DOHH2 (cell line): ENCODE data around the gene STIM2.
A peak's percentile ranks its signal among the peaks of the same experiment; 100 is the strongest.
"Not testable (repeated sequence)": the region's sequence is repeated elsewhere in the genome, so short reads cannot be mapped to it uniquely, and the experiment has no call there.

Source experiments
- H3F3A ChIP-seq: fragments of 200-600 bp; sonication (generic), shearing (Covaris generic); 2 replicates; pipeline ENCODE4 v1.6.0; 2016; ENCODE audit warnings: antibody characterized with exemption, mild to moderate bottlenecking; ENCODE audit not compliant: control insufficient read depth, insufficient read depth
- H3K27ac ChIP-seq: fragments of 200-600 bp; sonication (generic); 2 replicates; pipeline ENCODE4 v1.5.1; 2014; ENCODE audit warnings: low read depth, mild to moderate bottlenecking, low read length, moderate library complexity
- H3K27me3 ChIP-seq: fragments of 200-600 bp; sonication (generic); 2 replicates; pipeline ENCODE4 v1.6.1; 2014; ENCODE audit warnings: mild to moderate bottlenecking, low read length, mixed read lengths; ENCODE audit not compliant: control insufficient read depth
- H3K36me3 ChIP-seq: fragments of 200-600 bp; sonication (generic); 2 replicates; pipeline ENCODE4 v1.6.1; 2014; ENCODE audit warnings: mild to moderate bottlenecking, low read length, moderate library complexity, mixed read lengths; ENCODE audit not compliant: control insufficient read depth
- H3K4me1 ChIP-seq: fragments of 200-600 bp; sonication (generic); 2 replicates; pipeline ENCODE4 v1.6.1; 2014; ENCODE audit warnings: mild to moderate bottlenecking, low read length, mixed read lengths; ENCODE audit not compliant: control insufficient read depth
- H3K4me2 ChIP-seq: fragments of 200-600 bp; sonication (generic); 2 replicates; pipeline ENCODE4 v1.6.0; 2014; ENCODE audit warnings: mild to moderate bottlenecking, low read length, moderate library complexity
- H3K4me3 ChIP-seq: fragments of 200-600 bp; sonication (generic); 2 replicates; pipeline ENCODE4 v1.5.1; 2014; ENCODE audit warnings: mild to moderate bottlenecking, low read length, mixed read lengths
- H3K79me2 ChIP-seq: fragments of 200-600 bp; sonication (generic); 2 replicates; pipeline ENCODE4 v1.6.1; 2014; ENCODE audit warnings: mild to moderate bottlenecking, low read length, mixed read lengths; ENCODE audit not compliant: control insufficient read depth
- H3K9me2 ChIP-seq: fragments of 200-600 bp; sonication (generic); replicated peaks from 2 replicates; pipeline ENCODE4 v1.6.1; 2014; ENCODE audit warnings: mild to moderate bottlenecking, low read length, mixed read lengths; ENCODE audit not compliant: control insufficient read depth
- H3K9me3 ChIP-seq: fragments of 200-600 bp; sonication (generic); 2 replicates; pipeline ENCODE4 v1.6.1; 2014; ENCODE audit warnings: antibody characterized with exemption, low read length, mixed read lengths; ENCODE audit not compliant: control insufficient read depth, insufficient read depth
- H4K20me1 ChIP-seq: fragments of 200-600 bp; sonication (generic); 2 replicates; pipeline ENCODE4 v1.6.0; 2014; ENCODE audit warnings: low read depth, mild to moderate bottlenecking, antibody characterized with exemption, low read length, moderate library complexity; ENCODE audit not compliant: control insufficient read depth, insufficient read depth
- EZH2phosphoT487 ChIP-seq: fragments of 200-600 bp; sonication (generic); IDR thresholded peaks from 2 replicates; pipeline ENCODE4 v1.6.1; 2017; ENCODE audit warnings: borderline replicate concordance, mild to moderate bottlenecking, antibody characterized with exemption, low read length, moderate library complexity, mixed read lengths
- TF ChIP-seq, protein P1 (sequence below): fragments of 200-600 bp; sonication (generic); IDR thresholded peaks from one replicate; pipeline ENCODE4 v1.5.1; 2014; ENCODE audit warnings: antibody characterized with exemption, mild to moderate bottlenecking, low read depth, low read length; ENCODE audit not compliant: poor library complexity, severe bottlenecking

STIM2 gene

DNA sequence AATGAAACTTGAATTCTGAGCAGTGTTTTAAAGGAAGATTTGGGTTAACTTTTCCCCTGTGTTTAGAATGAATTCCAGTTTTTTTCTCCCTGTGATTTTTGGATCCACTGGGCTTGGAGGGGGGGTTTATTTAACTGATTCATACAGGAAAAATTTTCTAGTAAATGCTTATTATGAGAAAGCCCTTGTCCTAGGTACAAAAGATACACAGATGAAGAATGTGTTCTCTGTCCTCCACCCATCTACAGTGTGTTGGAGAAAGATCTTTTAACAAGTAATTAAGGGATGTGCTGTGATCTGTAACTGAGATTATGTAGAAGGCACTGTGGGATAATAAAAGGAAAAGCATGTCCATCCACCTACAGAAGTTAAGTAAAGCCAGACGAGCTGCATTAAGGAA lies 103.9 kb downstream of the STIM2 start:
- Histone ChIP-seq H3F3A (no peaks in the 10 kb centered on the region; the same call in 1 of the 2 replicates), H3K4me2 (no peak overlapping the region), H3K9me2 (no peaks in the 10 kb centered on the region), H3K36me3 (peaks cover 35% of the 10 kb centered on the region), H3K4me3 (no peak overlapping the region), H3K4me1 (peaks cover 6% of the 10 kb centered on the region; the same call in 1 of the 2 replicates), H3K27ac (no peak overlapping the region), H4K20me1 (no peaks in the 10 kb centered on the region), H3K27me3 (no peaks in the 10 kb centered on the region), H3K79me2 (peaks cover 57% of the 10 kb centered on the region), H3K9me3 (peaks cover 4% of the 10 kb centered on the region; the same call in 1 of the 2 replicates)
- TF ChIP-seq EZH2phosphoT487 = no peak
- TF ChIP-seq, protein P1, sequence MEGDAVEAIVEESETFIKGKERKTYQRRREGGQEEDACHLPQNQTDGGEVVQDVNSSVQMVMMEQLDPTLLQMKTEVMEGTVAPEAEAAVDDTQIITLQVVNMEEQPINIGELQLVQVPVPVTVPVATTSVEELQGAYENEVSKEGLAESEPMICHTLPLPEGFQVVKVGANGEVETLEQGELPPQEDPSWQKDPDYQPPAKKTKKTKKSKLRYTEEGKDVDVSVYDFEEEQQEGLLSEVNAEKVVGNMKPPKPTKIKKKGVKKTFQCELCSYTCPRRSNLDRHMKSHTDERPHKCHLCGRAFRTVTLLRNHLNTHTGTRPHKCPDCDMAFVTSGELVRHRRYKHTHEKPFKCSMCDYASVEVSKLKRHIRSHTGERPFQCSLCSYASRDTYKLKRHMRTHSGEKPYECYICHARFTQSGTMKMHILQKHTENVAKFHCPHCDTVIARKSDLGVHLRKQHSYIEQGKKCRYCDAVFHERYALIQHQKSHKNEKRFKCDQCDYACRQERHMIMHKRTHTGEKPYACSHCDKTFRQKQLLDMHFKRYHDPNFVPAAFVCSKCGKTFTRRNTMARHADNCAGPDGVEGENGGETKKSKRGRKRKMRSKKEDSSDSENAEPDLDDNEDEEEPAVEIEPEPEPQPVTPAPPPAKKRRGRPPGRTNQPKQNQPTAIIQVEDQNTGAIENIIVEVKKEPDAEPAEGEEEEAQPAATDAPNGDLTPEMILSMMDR = no peak

DNA sequence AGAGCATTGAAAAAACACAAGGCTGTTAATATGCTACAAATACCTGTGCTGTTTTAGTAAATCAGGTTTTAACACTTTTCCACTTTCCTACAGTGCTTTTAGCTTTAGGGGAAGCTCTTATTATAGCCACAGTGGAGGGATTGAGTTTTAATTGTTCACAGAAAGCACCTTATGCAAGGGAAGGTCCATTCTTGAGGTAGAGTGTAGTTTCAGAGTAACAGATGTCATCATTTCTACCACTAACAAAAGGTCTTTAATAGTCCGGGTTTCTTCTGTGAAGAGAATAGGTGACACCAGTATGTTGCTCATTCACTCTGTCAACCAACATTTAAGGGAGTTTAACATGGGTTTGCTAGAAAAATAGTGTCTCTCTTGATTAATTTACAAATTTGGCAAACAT lies 104.4 kb downstream of the STIM2 start:
- no peak overlapping the region for H3K27ac ChIP-seq
- no peaks in the 10 kb centered on the region for H3K27me3 ChIP-seq
- no peaks in the 10 kb centered on the region for H3K9me2 ChIP-seq
- no peak for TF ChIP-seq EZH2phosphoT487
- TF ChIP-seq, protein P1 = no peak
- H3K79me2 ChIP-seq = peaks cover 55% of the 10 kb centered on the region
- peaks cover 32% of the 10 kb centered on the region for H3K36me3 ChIP-seq
- H3K9me3 ChIP-seq = peaks cover 5% of the 10 kb centered on the region; the same call in 1 of the 2 replicates
- no peaks in the 10 kb centered on the region; the same call in 1 of the 2 replicates for H3F3A ChIP-seq
- peaks cover 6% of the 10 kb centered on the region; the same call in 1 of the 2 replicates for H3K4me1 ChIP-seq
- no peak overlapping the region for H3K4me2 ChIP-seq
- no peaks in the 10 kb centered on the region for H4K20me1 ChIP-seq
- no peak overlapping the region for H3K4me3 ChIP-seq

DNA sequence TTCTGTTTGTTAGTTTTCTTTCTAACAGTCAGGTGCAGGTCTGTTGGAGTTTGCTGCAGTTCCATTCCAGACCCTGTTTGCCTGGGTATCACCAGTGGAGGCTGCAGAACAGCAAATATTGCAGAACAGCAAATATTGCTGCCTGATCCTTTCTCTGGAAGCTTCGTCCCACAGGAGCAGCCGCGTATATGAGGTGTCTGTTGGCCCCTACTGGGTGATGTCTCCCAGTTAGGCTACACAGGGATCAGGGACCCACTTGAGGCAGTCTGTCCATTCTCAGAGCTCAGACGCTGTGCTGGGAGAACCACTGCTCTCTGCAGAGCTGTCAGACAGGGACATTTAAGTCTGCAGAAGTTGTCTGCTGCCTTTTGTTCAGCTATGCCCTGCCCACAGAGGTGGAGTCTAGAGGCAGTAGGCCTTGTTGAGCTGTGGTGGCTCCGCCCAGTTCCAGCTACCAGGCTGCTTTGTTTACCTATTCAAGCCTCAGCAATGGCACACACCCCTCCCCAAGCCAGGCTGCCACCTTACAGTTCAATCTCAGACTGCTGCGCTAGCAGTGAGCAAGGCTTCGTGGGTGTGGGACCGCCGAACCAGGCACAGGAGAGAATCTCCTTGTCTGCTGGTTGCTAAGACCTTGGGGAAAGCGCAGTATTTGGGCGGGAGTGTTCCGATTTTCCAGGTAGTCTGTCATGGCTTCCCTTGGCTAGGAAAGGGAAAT lies 115.0 kb downstream of the STIM2 start:
- H3K9me2 ChIP-seq, H3K36me3 ChIP-seq, H4K20me1 ChIP-seq, H3K4me3 ChIP-seq, H3K27me3 ChIP-seq, H3K4me2 ChIP-seq, H3K9me3 ChIP-seq, H3F3A ChIP-seq, H3K27ac ChIP-seq: not testable (repeated sequence)
- Histone ChIP-seq H3K79me2 (peaks cover 66% of the 10 kb centered on the region), H3K4me1 (peaks cover 19% of the 10 kb centered on the region)

DNA sequence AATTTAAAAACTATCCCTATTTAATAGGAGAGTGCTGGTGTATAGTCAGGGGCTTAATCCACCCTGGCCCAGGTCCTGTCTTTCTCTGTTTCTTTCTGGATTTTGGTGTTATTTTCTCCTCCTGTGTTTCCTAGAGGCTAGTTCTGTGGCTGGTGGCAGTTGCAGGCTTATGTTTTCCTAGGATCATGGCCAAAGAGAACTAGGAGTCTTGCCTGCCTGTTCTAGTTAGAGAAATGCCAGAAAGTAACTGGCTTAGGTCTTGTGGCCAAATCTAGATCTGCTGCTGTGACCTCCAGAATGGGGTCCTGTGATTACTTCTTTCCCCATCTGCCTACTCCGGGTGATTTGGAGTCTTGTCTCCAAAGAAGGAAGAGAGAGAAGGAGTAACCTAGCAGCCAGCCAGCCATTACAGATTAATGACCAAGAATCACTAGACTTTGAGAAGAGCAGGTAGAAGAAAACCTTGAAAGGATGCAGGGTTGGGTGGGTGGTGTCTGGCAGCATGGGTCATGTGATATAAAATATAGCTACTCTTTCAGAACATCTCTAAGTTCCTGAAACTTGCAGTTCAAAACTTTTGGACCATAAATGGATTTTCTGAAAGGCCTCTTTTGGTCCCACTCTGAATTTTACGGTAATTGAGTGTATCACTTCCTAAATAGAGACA lies 117.9 kb downstream of the STIM2 start:
- no peak overlapping the region for H3K27ac ChIP-seq
- no peaks in the 10 kb centered on the region for H3K27me3 ChIP-seq
- peaks cover 19% of the 10 kb centered on the region for H3K4me1 ChIP-seq
- 0 out of 2 replicates have a peak overlapping the region, but pooled peaks have one; percentile 20 for H3K4me2 ChIP-seq
- no peaks in the 10 kb centered on the region for H3K9me3 ChIP-seq
- H3K4me3 ChIP-seq = no peak overlapping the region
- H3K9me2 ChIP-seq = no peaks in the 10 kb centered on the region
- H4K20me1 ChIP-seq = no peaks in the 10 kb centered on the region
- TF ChIP-seq EZH2phosphoT487 = no peak
- TF ChIP-seq, protein P1 = no peak
- peaks cover 56% of the 10 kb centered on the region for H3K79me2 ChIP-seq
- peaks cover 9% of the 10 kb centered on the region for H3K36me3 ChIP-seq
- 0 out of 2 replicates have a peak, but pooled peaks cover 5% of the 10 kb centered on the region for H3F3A ChIP-seq
